GM21367 (cell line): Measurements from ENCODE around the gene CELSR1.
"Not testable (repeated sequence)": the region's sequence is repeated elsewhere in the genome, so short reads cannot be mapped to it uniquely, and the experiment has no call there.

Source experiments
- ATAC-seq: cut with Tn5 transposase; IDR thresholded peaks from one replicate; pipeline ENCODE4 v1.9.1; 2021; ENCODE audit not compliant: unreplicated experiment

Gene CELSR1

GRCh38 chr22:46516112-46516487 lies 21.3 kb downstream of the CELSR1 start:
- ATAC-seq: not testable (repeated sequence)

- no peak for ATAC-seq
These were observed 22.0 kb downstream of the CELSR1 start for GRCh38 chr22:46515208-46516111.

GRCh38 chr22:46514592-46515207 lies 22.7 kb downstream of the CELSR1 start:
- no peak for ATAC-seq

- no peak for ATAC-seq
These were observed 23.4 kb downstream of the CELSR1 start for GRCh38 chr22:46513908-46514550.

- ATAC-seq: no peak
These were observed 24.7 kb downstream of the CELSR1 start for GRCh38 chr22:46512683-46513082.

GRCh38 chr22:46512039-46512370 lies 25.4 kb downstream of the CELSR1 start:
- no peak for ATAC-seq

GRCh38 chr22:46511151-46512038 lies 26.0 kb downstream of the CELSR1 start:
- ATAC-seq: no peak

- no peak for ATAC-seq
These were observed 27.9 kb downstream of the CELSR1 start for GRCh38 chr22:46509416-46510089.

GRCh38 chr22:46508491-46508999 lies 28.9 kb downstream of the CELSR1 start:
- no peak for ATAC-seq

- ATAC-seq: no peak
These were observed 29.7 kb downstream of the CELSR1 start for GRCh38 chr22:46507451-46508425.

GRCh38 chr22:46504584-46504983 lies 32.8 kb downstream of the CELSR1 start:
- no peak for ATAC-seq

GRCh38 chr22:46502440-46503175 lies 34.8 kb downstream of the CELSR1 start:
- no peak for ATAC-seq

GRCh38 chr22:46501701-46502100 lies 35.7 kb downstream of the CELSR1 start:
- no peak for ATAC-seq

GRCh38 chr22:46501265-46501664 lies 36.2 kb downstream of the CELSR1 start:
- not testable (repeated sequence) for ATAC-seq

GRCh38 chr22:46500201-46500600 lies 37.2 kb downstream of the CELSR1 start:
- ATAC-seq: no peak

GRCh38 chr22:46499805-46500189 lies 37.6 kb downstream of the CELSR1 start:
- no peak for ATAC-seq

GRCh38 chr22:46491946-46492345 lies 45.5 kb downstream of the CELSR1 start:
- ATAC-seq: no peak

- ATAC-seq: no peak
These were observed 46.9 kb downstream of the CELSR1 start for GRCh38 chr22:46490538-46490937.
